HG02885 (cell line): ENCODE results near the gene DPM3.

Source experiments
- ATAC-seq: cut with Tn5 transposase; IDR thresholded peaks from one replicate; pipeline ENCODE4 v1.9.1; 2021; ENCODE audit warnings: mild to moderate bottlenecking; ENCODE audit not compliant: unreplicated experiment, poor library complexity

DPM3 gene

GRCh38 chr1:155105604-155106011 lies 34.7 kb downstream of the DPM3 start:
- ATAC-seq: no peak

GRCh38 chr1:155104605-155105534 lies 35.5 kb downstream of the DPM3 start:
- ATAC-seq: no peak

- no peak for ATAC-seq
Measured at GRCh38 chr1:155103325-155103724, 37.0 kb downstream of the DPM3 start.

GRCh38 chr1:155099331-155099730 lies 41.0 kb downstream of the DPM3 start:
- no peak for ATAC-seq

GRCh38 chr1:155094622-155094948 lies 45.7 kb downstream of the DPM3 start:
- no peak for ATAC-seq

- no peak for ATAC-seq
Measured at GRCh38 chr1:155093911-155094621, 46.3 kb downstream of the DPM3 start.

- ATAC-seq: no peak
Measured at GRCh38 chr1:155092641-155093040, 47.7 kb downstream of the DPM3 start.

- no peak for ATAC-seq
Measured at GRCh38 chr1:155092131-155092530, 48.2 kb downstream of the DPM3 start.

GRCh38 chr1:155091071-155092051 lies 49.0 kb downstream of the DPM3 start:
- no peak for ATAC-seq
